Peyer's patch (tissue), 4 donors: ENCODE results near the gene GOLT1A. TPM values are rescaled to one million over a fixed set of nuclear protein-coding genes. Genes with fewer than 3 reads are reported as not detected.

Experiments used
- DNase-seq, 3 donors: peaks; one replicate each; pipeline ENCODE4 v3.0.0-alpha.2; 2017 to 2019
- H3K27ac ChIP-seq, 4 donors: fragments of 200-600 bp; sonication (generic); one replicate each; pipeline ENCODE4 v1.5.1; 2016 to 2019
- H3K27me3 ChIP-seq, 2 donors: fragments of 200-600 bp; sonication (generic); one replicate each; pipeline ENCODE4 v1.5.1; 2019
- H3K36me3 ChIP-seq, 3 donors: fragments of 200-600 bp; sonication (generic); one replicate each; pipeline ENCODE4 v1.5.1; 2016 to 2019
- H3K4me1 ChIP-seq, 4 donors: fragments of 200-600 bp; sonication (generic); one replicate each; pipeline ENCODE4 v1.5.1; 2016 to 2019
- H3K4me3 ChIP-seq, 4 donors: fragments of 200-600 bp; sonication (generic); 1 replicate in 3 of 4; 2 replicates in 1 of 4; pipeline ENCODE4 v1.5.1; 2016 to 2019; ENCODE audit warnings: mild to moderate bottlenecking in 1 of 4
- H3K9me3 ChIP-seq, 4 donors: fragments of 200-600 bp; sonication (generic); one replicate each; pipeline ENCODE4 v1.5.1; 2016 to 2019; ENCODE audit warnings: mild to moderate bottlenecking in 1 of 4
- CTCF ChIP-seq, 6 experiments: fragments of 450-650 bp in 4 of 6; fragments of 200-600 bp in 2 of 6; sonication (generic) in 1 of 6; IDR thresholded peaks; one replicate each; pipeline ENCODE4 v1.5.1; 2017 to 2019; ENCODE audit warnings: antibody characterized with exemption in 6 of 6, mild to moderate bottlenecking in 3 of 6, moderate library complexity in 1 of 6
- POLR2A ChIP-seq, 2 donors: fragments of 450-650 bp; IDR thresholded peaks; one replicate each; pipeline ENCODE4 v1.5.1; 2017; ENCODE audit warnings: antibody characterized with exemption in 2 of 2, mild to moderate bottlenecking in 2 of 2, moderate library complexity in 2 of 2
- total RNA-seq, 4 donors: library from RNA; depleted of rRNA; stranded (reverse); fragments of >200 nt; gene quantifications; one replicate each; pipeline ENCODE4 v1.1.0, GENCODE V29; 2016

Gene GOLT1A
- total RNA-seq, 4 donors from 2014 or later, result 11.6 to 101 (median 69.1) TPM

- no peak overlapping the region for H3K4me3 ChIP-seq
- no peak for TF ChIP-seq CTCF (IDR thresholded peaks at IDR 0.05)
- TF ChIP-seq POLR2A (IDR thresholded peaks at IDR 0.05), result no peak
- no peaks in the 10 kb centered on the region for H3K9me3 ChIP-seq
- H3K4me1 ChIP-seq, result no peaks in the 10 kb centered on the region
- H3K27me3 ChIP-seq, result no peaks in the 10 kb centered on the region
- DNase-seq, result peak in 1 of 3 donors; percentile 63
- H3K36me3 ChIP-seq, result no peaks in the 10 kb centered on the region
- no peak overlapping the region for H3K27ac ChIP-seq
These were observed 36.7 kb downstream of the GOLT1A start for GRCh38 chr1:204177133-204177532.

GRCh38 chr1:204176049-204176448 is 37.7 kb downstream of the GOLT1A start:
- Histone ChIP-seq H3K27ac (no peak overlapping the region), H3K36me3 (no peaks in the 10 kb centered on the region), H3K27me3 (no peaks in the 10 kb centered on the region), H3K4me1 (no peaks in the 10 kb centered on the region), H3K9me3 (peaks cover 0 to 6% (median 0%) of the 10 kb centered on the region in 4 donors), H3K4me3 (no peak overlapping the region)
- TF ChIP-seq POLR2A (IDR thresholded peaks at IDR 0.05) (no peak), CTCF (IDR thresholded peaks at IDR 0.05) (no peak)
- no peak for DNase-seq

- no peak for TF ChIP-seq CTCF (IDR thresholded peaks at IDR 0.05)
- no peak for TF ChIP-seq POLR2A (IDR thresholded peaks at IDR 0.05)
- no peaks in the 10 kb centered on the region for H3K27me3 ChIP-seq
- H3K9me3 ChIP-seq, result peaks cover 0 to 6% (median under 1%) of the 10 kb centered on the region in 4 donors
- no peak overlapping the region for H3K4me3 ChIP-seq
- H3K4me1 ChIP-seq, result no peaks in the 10 kb centered on the region
- H3K36me3 ChIP-seq, result no peaks in the 10 kb centered on the region
- H3K27ac ChIP-seq, result no peak overlapping the region
- no peak for DNase-seq
These were observed 38.8 kb downstream of the GOLT1A start for GRCh38 chr1:204174958-204175357.

DNA sequence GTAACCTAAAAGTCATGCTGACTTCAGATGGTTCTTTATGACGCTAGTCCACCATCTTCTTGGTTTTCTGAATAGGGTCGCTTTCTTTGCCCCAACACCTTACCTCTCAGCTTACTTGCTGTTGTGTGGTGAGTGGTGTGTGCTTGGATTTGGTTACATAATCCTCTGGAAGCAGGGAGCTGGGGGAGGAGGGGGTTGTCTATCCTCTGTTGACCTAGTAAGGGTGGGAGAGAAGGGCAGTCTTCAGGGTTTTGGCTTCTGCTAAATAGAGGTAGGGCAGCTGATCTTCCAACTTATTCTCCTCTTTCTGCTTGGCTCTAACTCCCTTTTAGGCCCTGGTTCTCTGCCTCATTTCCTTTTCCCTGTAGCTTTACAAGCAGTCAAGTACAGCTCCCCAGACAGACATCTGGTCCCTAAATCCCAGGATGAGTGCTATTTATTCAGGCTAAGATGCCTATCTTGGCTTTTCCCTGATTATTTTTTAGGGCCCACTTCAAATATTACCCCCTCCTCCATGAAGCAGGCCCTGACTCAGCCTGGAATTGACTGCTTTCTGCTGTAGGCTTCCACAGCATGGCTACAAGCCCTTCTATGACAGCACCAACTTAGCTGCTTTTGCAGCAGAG is 41.3 kb downstream of the GOLT1A start:
- H3K27ac ChIP-seq, result no peak overlapping the region
- no peak for TF ChIP-seq POLR2A (IDR thresholded peaks at IDR 0.05)
- TF ChIP-seq CTCF (IDR thresholded peaks at IDR 0.05), result no peak

GRCh38 chr1:204171751-204172178 is 42.0 kb downstream of the GOLT1A start:
- no peak overlapping the region for H3K4me3 ChIP-seq
- no peak for DNase-seq
- no peaks in the 10 kb centered on the region for H3K4me1 ChIP-seq
- H3K9me3 ChIP-seq, result peaks cover 0 to 11% (median 4%) of the 10 kb centered on the region in 4 donors
- no peaks in the 10 kb centered on the region for H3K36me3 ChIP-seq
- TF ChIP-seq POLR2A (IDR thresholded peaks at IDR 0.05) (no peak), CTCF (IDR thresholded peaks at IDR 0.05) (no peak)
- H3K27me3 ChIP-seq, result no peaks in the 10 kb centered on the region
- no peak overlapping the region for H3K27ac ChIP-seq

More for the DNA sequence above, 41.3 kb downstream of the GOLT1A start:
- DNase-seq, result no peak
- peaks cover 0 to 11% (median 3%) of the 10 kb centered on the region in 4 donors for H3K9me3 ChIP-seq
- H3K4me1 ChIP-seq, result no peaks in the 10 kb centered on the region
- H3K36me3 ChIP-seq, result no peaks in the 10 kb centered on the region
- no peaks in the 10 kb centered on the region for H3K27me3 ChIP-seq
- H3K4me3 ChIP-seq, result no peak overlapping the region
